A673 (cell line): ENCODE data around the gene IFNA14.

Experiments
- CTCF ChIP-seq: fragments of 300-800, 200-600 bp; sonication (generic); conservative IDR thresholded peaks from 2 replicates; pipeline ENCODE4 v1.5.1; 2017; ENCODE audit warnings: low read depth, mild to moderate bottlenecking, antibody characterized with exemption, low read length, moderate library complexity, mixed read lengths
- EZH2 ChIP-seq: fragments of 200-600 bp; sonication (generic); IDR thresholded peaks from 2 replicates; pipeline ENCODE4 v1.6.1; 2017; ENCODE audit warnings: borderline replicate concordance, low read depth, mild to moderate bottlenecking, mixed read lengths, antibody characterized with exemption, low read length; ENCODE audit not compliant: poor library complexity, severe bottlenecking

DNA sequence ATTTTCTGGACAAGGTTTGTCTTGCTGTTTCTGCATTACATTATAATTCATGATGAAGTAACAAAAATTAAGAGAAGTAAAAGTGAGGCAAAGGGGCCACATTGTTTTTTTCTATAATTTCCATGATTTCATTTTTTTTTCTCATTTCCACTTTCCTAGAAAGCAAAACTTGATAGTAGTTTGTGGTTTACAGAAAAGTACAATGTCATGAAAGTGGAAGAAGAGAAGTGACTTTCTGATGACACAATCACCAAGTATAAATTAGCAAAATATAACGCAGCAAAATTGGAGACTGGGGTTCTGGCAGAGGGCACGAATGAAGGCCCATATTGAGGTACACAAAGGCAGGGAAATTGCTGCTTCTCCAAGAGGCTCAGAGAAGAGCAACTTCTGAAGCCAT lies 5.0 kb upstream of the IFNA14 start:
- TF ChIP-seq CTCF: no peak
- TF ChIP-seq EZH2: no peak
